H9 (cell line): ENCODE results near the gene AKR7A2. TPM values are rescaled to one million over a fixed set of nuclear protein-coding genes. Genes with fewer than 3 reads are reported as not detected.

Source experiments
- DNase-seq: peaks from one replicate; pipeline ENCODE4 v3.0.0-alpha.2; 2017
- H2AFZ ChIP-seq: one replicate; pipeline ENCODE4 v1.6.1; 2013; ENCODE audit warnings: mild to moderate bottlenecking, low read length, control low read depth, moderate library complexity
- H2AK5ac ChIP-seq: 2 replicates; pipeline ENCODE4 v1.6.1; 2013; ENCODE audit warnings: low read length, control low read depth, mixed read lengths; ENCODE audit not compliant: insufficient read length
- H2BK120ac ChIP-seq: one replicate; pipeline ENCODE4 v1.6.1; 2013; ENCODE audit warnings: low read depth, mild to moderate bottlenecking, low read length, control low read depth, inconsistent platforms; ENCODE audit not compliant: poor library complexity, severe bottlenecking
- H2BK12ac ChIP-seq: 2 replicates; pipeline ENCODE4 v1.6.1; 2013; ENCODE audit warnings: low read length, control low read depth, mixed read lengths, low read depth; ENCODE audit not compliant: insufficient read length
- H2BK15ac ChIP-seq: 2 replicates; pipeline ENCODE4 v1.6.1; 2013; ENCODE audit warnings: low read depth, low read length, control low read depth
- H2BK20ac ChIP-seq: one replicate; pipeline ENCODE4 v1.6.1; 2013; ENCODE audit warnings: low read depth, mild to moderate bottlenecking, low read length, control low read depth, inconsistent platforms; ENCODE audit not compliant: poor library complexity, severe bottlenecking
- H2BK5ac ChIP-seq: 2 replicates; pipeline ENCODE4 v1.6.1; 2013; ENCODE audit warnings: low read length, control low read depth, mixed read lengths; ENCODE audit not compliant: insufficient read length
- H3K14ac ChIP-seq: 2 replicates; pipeline ENCODE4 v1.6.1; 2013; ENCODE audit warnings: low read length, control low read depth; ENCODE audit not compliant: insufficient read depth
- H3K18ac ChIP-seq: 2 replicates; pipeline ENCODE4 v1.6.1; 2013; ENCODE audit warnings: low read depth, mild to moderate bottlenecking, mixed read lengths, low read length, control low read depth; ENCODE audit not compliant: insufficient read length
- H3K23ac ChIP-seq: 2 replicates; pipeline ENCODE4 v1.6.1; 2013; ENCODE audit warnings: low read length, control low read depth, mixed read lengths, low read depth; ENCODE audit not compliant: insufficient read length
- H3K23me2 ChIP-seq: 2 replicates; pipeline ENCODE4 v1.6.1; 2013; ENCODE audit warnings: low read depth, mild to moderate bottlenecking, mixed read lengths, low read length, control low read depth; ENCODE audit not compliant: insufficient read length, poor library complexity, severe bottlenecking
- H3K27ac ChIP-seq: 2 replicates; pipeline ENCODE4 v1.5.1; 2013; ENCODE audit warnings: low read length, control low read depth, mixed read lengths, low read depth; ENCODE audit not compliant: insufficient read length
- H3K27me3 ChIP-seq: 2 replicates; pipeline ENCODE4 v1.6.1; 2013; ENCODE audit warnings: low read length, control low read depth, inconsistent platforms; ENCODE audit not compliant: insufficient read depth
- H3K4ac ChIP-seq: 2 replicates; pipeline ENCODE4 v1.6.1; 2013; ENCODE audit warnings: low read depth, mild to moderate bottlenecking, control low read depth, inconsistent platforms, low read length, moderate library complexity
- H3K4me1 ChIP-seq: 2 replicates; pipeline ENCODE4 v1.6.1; 2013; ENCODE audit warnings: low read length, control low read depth, inconsistent platforms; ENCODE audit not compliant: insufficient read depth
- H3K4me2 ChIP-seq: 2 replicates; pipeline ENCODE4 v1.6.1; 2013; ENCODE audit warnings: low read length, control low read depth, mixed read lengths; ENCODE audit not compliant: insufficient read length, insufficient read depth
- H3K56ac ChIP-seq: 2 replicates; pipeline ENCODE4 v1.6.1; 2013; ENCODE audit warnings: low read depth, mild to moderate bottlenecking, mixed read lengths, low read length, control low read depth; ENCODE audit not compliant: insufficient read length
- H3K79me1 ChIP-seq: 2 replicates; pipeline ENCODE4 v1.6.1; 2013; ENCODE audit warnings: low read depth, mild to moderate bottlenecking, moderate library complexity, low read length, control low read depth, inconsistent platforms; ENCODE audit not compliant: insufficient read depth, poor library complexity, severe bottlenecking
- H3K79me2 ChIP-seq: 2 replicates; pipeline ENCODE4 v1.6.1; 2013; ENCODE audit warnings: low read length, control low read depth, inconsistent platforms; ENCODE audit not compliant: insufficient read depth
- H3K9ac ChIP-seq: 2 replicates; pipeline ENCODE4 v1.6.1; 2013; ENCODE audit warnings: low read length, control low read depth, mixed read lengths; ENCODE audit not compliant: insufficient read length; ENCODE audit errors: extremely low read depth
- H3K9me3 ChIP-seq: one replicate; pipeline ENCODE4 v1.6.1; 2013; ENCODE audit warnings: low read depth, low read length, inconsistent platforms; ENCODE audit not compliant: control insufficient read depth
- H3T11ph ChIP-seq: one replicate; pipeline ENCODE4 v1.6.1; 2013; ENCODE audit warnings: mild to moderate bottlenecking, low read length, control low read depth, inconsistent platforms
- H4K20me1 ChIP-seq: one replicate; pipeline ENCODE4 v1.6.1; 2013; ENCODE audit not compliant: control insufficient read depth, insufficient read length, insufficient read depth
- H4K5ac ChIP-seq: 2 replicates; pipeline ENCODE4 v1.6.1; 2013; ENCODE audit warnings: low read depth, mild to moderate bottlenecking, mixed read lengths, low read length, control low read depth; ENCODE audit not compliant: insufficient read length
- H4K8ac ChIP-seq: replicated peaks from 2 replicates; pipeline ENCODE4 v1.6.1; 2013; ENCODE audit warnings: low read length, control low read depth, mixed read lengths, low read depth; ENCODE audit not compliant: insufficient read length
- H4K91ac ChIP-seq: 2 replicates; pipeline ENCODE4 v1.6.1; 2013; ENCODE audit warnings: low read depth, mild to moderate bottlenecking, moderate library complexity, mixed read lengths, low read length, control low read depth; ENCODE audit not compliant: insufficient read length
- H3K27ac Mint-ChIP-seq, 3 experiments: 2 replicates in 2 of 3; 3 replicates in 1 of 3; pipeline ENCODE4 v1.8.0; 2020 to 2021; ENCODE audit warnings: mixed read lengths in 3 of 3, mild to moderate bottlenecking in 1 of 3, moderate library complexity in 1 of 3
- H3K27me3 Mint-ChIP-seq: 2 replicates; pipeline ENCODE4 v1.8.0; 2021; ENCODE audit warnings: low read depth, mild to moderate bottlenecking, moderate library complexity, mixed read lengths
- H3K36me3 Mint-ChIP-seq, 3 experiments: 2 replicates in 2 of 3; 3 replicates in 1 of 3; pipeline ENCODE4 v1.8.0; 2020 to 2021; ENCODE audit warnings: low read depth in 3 of 3, mixed read lengths in 3 of 3; ENCODE audit not compliant: insufficient read depth in 1 of 3
- H3K4me1 Mint-ChIP-seq, 2 experiments: 2 replicates each; pipeline ENCODE4 v1.8.0; 2020; ENCODE audit warnings: mixed read lengths in 2 of 2
- H3K4me3 Mint-ChIP-seq, 2 experiments: 2 replicates in 1 of 2; 3 replicates in 1 of 2; pipeline ENCODE4 v1.8.0; 2020 to 2021; ENCODE audit warnings: mild to moderate bottlenecking in 2 of 2, mixed read lengths in 2 of 2, moderate library complexity in 1 of 2
- H3K9me3 Mint-ChIP-seq, 2 experiments: 2 replicates in 1 of 2; 3 replicates in 1 of 2; pipeline ENCODE4 v1.8.0; 2020; ENCODE audit warnings: mild to moderate bottlenecking in 2 of 2, mixed read lengths in 2 of 2, moderate library complexity in 1 of 2
- WGBS: extraction: QIAGEN DNeasy Blood & Tissue Kit; methylation state at CpG from one replicate; pipeline ENCODE4 v1.1.7; 2013; ENCODE audit warnings: missing lambda C conversion rate, low lambda C conversion rate, mixed read lengths; ENCODE audit not compliant: insufficient read length; ENCODE audit errors: extremely low coverage; 5-methylcytosine and 5-hydroxymethylcytosine counted together
- total RNA-seq: library from RNA; stranded (reverse); gene quantifications from 2 replicates; pipeline ENCODE4 v1.2.1, GENCODE V29; 2021
- TF ChIP-seq, protein P1 (sequence below): fragments of 200-600 bp; sonication (generic); conservative IDR thresholded peaks from 3 replicates; pipeline ENCODE4 v1.8.0; 2021; ENCODE audit warnings: antibody characterized with exemption, mild to moderate bottlenecking

The AKR7A2 gene
- total RNA-seq, 1 experiment from 2014 or later, result 50.3 TPM

DNA sequence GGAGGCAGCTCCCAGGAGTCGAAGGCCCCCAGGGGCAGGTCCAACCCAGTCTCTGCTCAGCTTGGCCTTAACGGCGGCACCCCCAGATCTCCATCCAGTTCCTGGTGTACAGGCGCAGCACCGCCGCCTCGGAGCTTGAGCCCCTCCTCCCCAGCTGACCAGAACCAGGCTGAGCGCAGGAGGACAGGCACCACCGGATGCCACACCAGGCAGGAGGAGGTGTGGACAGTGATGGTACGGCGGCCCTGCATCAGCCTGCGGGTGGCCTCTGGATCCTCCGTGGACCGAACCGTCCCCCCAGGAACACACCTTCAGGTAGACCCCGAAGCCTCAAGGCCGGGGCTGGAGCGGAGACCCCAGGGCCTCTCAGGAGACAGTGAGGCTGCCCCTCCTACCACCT is 16.5 kb upstream of the AKR7A2 start:
- H3K27ac Mint-ChIP-seq, result no peak overlapping the region
- Histone ChIP-seq H3K23me2 (no peaks in the 10 kb centered on the region), H3K79me1 (no peaks in the 10 kb centered on the region), H4K20me1 (no peaks in the 10 kb centered on the region), H3T11ph (no peak overlapping the region), H2BK120ac (no peak overlapping the region), H2AK5ac (no peak overlapping the region), H2BK20ac (no peak overlapping the region), H3K18ac (no peak overlapping the region), H3K14ac (no peak overlapping the region), H3K4me2 (no peak overlapping the region), H2BK12ac (no peak overlapping the region), H3K27me3 (no peaks in the 10 kb centered on the region), H3K23ac (no peak overlapping the region), H3K4ac (no peak overlapping the region), H3K56ac (no peak overlapping the region), H2AFZ (no peak overlapping the region), H2BK15ac (no peak overlapping the region), H4K5ac (no peak overlapping the region), H3K79me2 (no peaks in the 10 kb centered on the region), H3K27ac (no peak overlapping the region), H3K4me1 (no peaks in the 10 kb centered on the region), H4K91ac (no peak overlapping the region), H4K8ac (no peak overlapping the region), H3K9ac (no peak overlapping the region), H3K9me3 (no peaks in the 10 kb centered on the region), H2BK5ac (no peak overlapping the region)
- DNase-seq, result no peak
- no peaks in the 10 kb centered on the region for H3K4me1 Mint-ChIP-seq
- no peaks in the 10 kb centered on the region; the same call in 1 of the 2 replicates for H3K27me3 Mint-ChIP-seq
- H3K36me3 Mint-ChIP-seq, result peaks cover 10 to 22% (median 15%) of the 10 kb centered on the region in 3 experiments; a peak in 6 of 7 replicates
- no CpG with 5 or more reads among the region's 18 CpGs for WGBS
- no peak overlapping the region for H3K4me3 Mint-ChIP-seq
- no peaks in the 10 kb centered on the region for H3K9me3 Mint-ChIP-seq
- TF ChIP-seq, protein P1, sequence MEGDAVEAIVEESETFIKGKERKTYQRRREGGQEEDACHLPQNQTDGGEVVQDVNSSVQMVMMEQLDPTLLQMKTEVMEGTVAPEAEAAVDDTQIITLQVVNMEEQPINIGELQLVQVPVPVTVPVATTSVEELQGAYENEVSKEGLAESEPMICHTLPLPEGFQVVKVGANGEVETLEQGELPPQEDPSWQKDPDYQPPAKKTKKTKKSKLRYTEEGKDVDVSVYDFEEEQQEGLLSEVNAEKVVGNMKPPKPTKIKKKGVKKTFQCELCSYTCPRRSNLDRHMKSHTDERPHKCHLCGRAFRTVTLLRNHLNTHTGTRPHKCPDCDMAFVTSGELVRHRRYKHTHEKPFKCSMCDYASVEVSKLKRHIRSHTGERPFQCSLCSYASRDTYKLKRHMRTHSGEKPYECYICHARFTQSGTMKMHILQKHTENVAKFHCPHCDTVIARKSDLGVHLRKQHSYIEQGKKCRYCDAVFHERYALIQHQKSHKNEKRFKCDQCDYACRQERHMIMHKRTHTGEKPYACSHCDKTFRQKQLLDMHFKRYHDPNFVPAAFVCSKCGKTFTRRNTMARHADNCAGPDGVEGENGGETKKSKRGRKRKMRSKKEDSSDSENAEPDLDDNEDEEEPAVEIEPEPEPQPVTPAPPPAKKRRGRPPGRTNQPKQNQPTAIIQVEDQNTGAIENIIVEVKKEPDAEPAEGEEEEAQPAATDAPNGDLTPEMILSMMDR, result no peak
